GM11168 (cell line): Measurements from ENCODE around the gene ADK.
"Not testable (repeated sequence)": the region's sequence is repeated elsewhere in the genome, so short reads cannot be mapped to it uniquely, and the experiment has no call there.

Experiments used
- in situ Hi-C: fragments of 300-500 bp; cut with MboI; formaldehyde crosslinking; loops from one replicate; pipeline ENCODE4 v1.12.0; 2022; ENCODE audit warnings: low sequenced_read_pairs; ENCODE audit not compliant: unreplicated experiment

The ADK gene

GRCh38 chr10:74333174-74333573 is 182.2 kb downstream of the ADK start:
- in situ Hi-C loops = no loop called here

- in situ Hi-C loops = no loop called here
Observed at GRCh38 chr10:74334221-74334620, 183.2 kb downstream of the ADK start.

GRCh38 chr10:74335501-74335900 is 184.5 kb downstream of the ADK start:
- in situ Hi-C loops = no loop called here

- in situ Hi-C loops = no loop called here
Observed at GRCh38 chr10:74337330-74338016, 186.5 kb downstream of the ADK start.

- in situ Hi-C loops = no loop called here
Observed at GRCh38 chr10:74342991-74343390, 192.0 kb downstream of the ADK start.

- in situ Hi-C loops = no loop called here
Observed at GRCh38 chr10:74343804-74344203, 192.8 kb downstream of the ADK start.

GRCh38 chr10:74344306-74344705 is 193.3 kb downstream of the ADK start:
- in situ Hi-C loops = no loop called here

- in situ Hi-C loops = no loop called here
Observed at GRCh38 chr10:74347522-74347921, 196.5 kb downstream of the ADK start.

GRCh38 chr10:74353021-74353420 is 202.0 kb downstream of the ADK start:
- in situ Hi-C loops = not testable (repeated sequence)

GRCh38 chr10:74361678-74362077 is 210.7 kb downstream of the ADK start:
- in situ Hi-C loops = no loop called here

- in situ Hi-C loops = no loop called here
Observed at GRCh38 chr10:74363727-74364126, 212.7 kb downstream of the ADK start.

- in situ Hi-C loops = no loop called here
Observed at GRCh38 chr10:74365109-74365508, 214.1 kb downstream of the ADK start.

- in situ Hi-C loops = no loop called here
Observed at GRCh38 chr10:74371696-74372095, 220.7 kb downstream of the ADK start.

GRCh38 chr10:74373059-74373458 is 222.0 kb downstream of the ADK start:
- in situ Hi-C loops = no loop called here

GRCh38 chr10:74377476-74377875 is 226.5 kb downstream of the ADK start:
- in situ Hi-C loops = no loop called here

GRCh38 chr10:74379474-74379873 is 228.5 kb downstream of the ADK start:
- in situ Hi-C loops = no loop called here

GRCh38 chr10:74380795-74381194 is 229.8 kb downstream of the ADK start:
- in situ Hi-C loops = no loop called here

GRCh38 chr10:74381291-74381853 is 230.4 kb downstream of the ADK start:
- in situ Hi-C loops = no loop called here

- in situ Hi-C loops = no loop called here
Observed at GRCh38 chr10:74382663-74383062, 231.6 kb downstream of the ADK start.

GRCh38 chr10:74383642-74384041 is 232.6 kb downstream of the ADK start:
- in situ Hi-C loops = no loop called here

GRCh38 chr10:74384615-74385183 is 233.7 kb downstream of the ADK start:
- in situ Hi-C loops = no loop called here

GRCh38 chr10:74388801-74389200 is 237.8 kb downstream of the ADK start:
- in situ Hi-C loops = no loop called here
